Muscle layer of colon (tissue), 2 donors: ENCODE results near the gene ABLIM2.
A peak's percentile ranks its signal among the peaks of the same experiment; 100 is the strongest.

Source experiments
- H3K27ac ChIP-seq: one replicate; pipeline ENCODE4 v1.7.0; 2013; ENCODE audit warnings: low read depth, mild to moderate bottlenecking, low read length, moderate library complexity
- H3K27me3 ChIP-seq, 2 donors: one replicate each; pipeline ENCODE4 v1.7.0; 2013; ENCODE audit warnings: low read length in 2 of 2, mild to moderate bottlenecking in 2 of 2; ENCODE audit not compliant: insufficient read depth in 2 of 2, control insufficient read depth in 1 of 2
- H3K36me3 ChIP-seq: one replicate; pipeline ENCODE4 v1.7.0; 2013; ENCODE audit warnings: mild to moderate bottlenecking, low read length; ENCODE audit not compliant: insufficient read depth
- H3K4me1 ChIP-seq: one replicate; pipeline ENCODE4 v1.7.0; 2013; ENCODE audit warnings: mild to moderate bottlenecking, low read length; ENCODE audit not compliant: insufficient read depth
- H3K4me3 ChIP-seq, 2 donors: one replicate each; pipeline ENCODE4 v1.7.0; 2013; ENCODE audit warnings: low read length in 2 of 2, low read depth in 1 of 2, mild to moderate bottlenecking in 1 of 2, moderate library complexity in 1 of 2
- H3K9ac ChIP-seq: one replicate; pipeline ENCODE4 v1.7.0; 2013; ENCODE audit warnings: low read length
- H3K9me3 ChIP-seq: one replicate; pipeline ENCODE4 v1.7.0; 2013; ENCODE audit warnings: mild to moderate bottlenecking, low read length
- donor health status: abdominal sarcoma.
- donor health status: Adenocarcinoma of cecum.

Gene ABLIM2

GRCh38 chr4:8066336-8066931 is 92.2 kb downstream of the ABLIM2 start:
- peaks cover 10% of the 10 kb centered on the region for H3K9me3 ChIP-seq
- H3K27ac ChIP-seq = no peak overlapping the region
- peaks cover 0 to 9% of the 10 kb centered on the region in 2 donors for H3K27me3 ChIP-seq
- no peaks in the 10 kb centered on the region for H3K36me3 ChIP-seq
- no peaks in the 10 kb centered on the region for H3K4me1 ChIP-seq
- no peak overlapping the region for H3K9ac ChIP-seq
- H3K4me3 ChIP-seq = no peak overlapping the region

GRCh38 chr4:8063974-8064563 is 94.5 kb downstream of the ABLIM2 start:
- peaks cover 10% of the 10 kb centered on the region for H3K9me3 ChIP-seq
- H3K9ac ChIP-seq = no peak overlapping the region
- H3K27ac ChIP-seq = no peak overlapping the region
- H3K27me3 ChIP-seq = no peaks in the 10 kb centered on the region
- H3K4me1 ChIP-seq = no peaks in the 10 kb centered on the region
- H3K36me3 ChIP-seq = no peaks in the 10 kb centered on the region
- no peak overlapping the region for H3K4me3 ChIP-seq

- Histone ChIP-seq H3K27ac (no peak overlapping the region), H3K36me3 (no peaks in the 10 kb centered on the region), H3K27me3 (no peaks in the 10 kb centered on the region), H3K4me1 (no peaks in the 10 kb centered on the region), H3K9ac (no peak overlapping the region), H3K9me3 (peaks cover 10% of the 10 kb centered on the region), H3K4me3 (no peak overlapping the region)
These were observed 97.0 kb downstream of the ABLIM2 start for GRCh38 chr4:8061573-8061972.

GRCh38 chr4:8061145-8061544 is 97.5 kb downstream of the ABLIM2 start:
- Histone ChIP-seq H3K36me3 (no peaks in the 10 kb centered on the region), H3K4me3 (no peak overlapping the region), H3K4me1 (no peaks in the 10 kb centered on the region), H3K9me3 (peaks cover 10% of the 10 kb centered on the region), H3K27me3 (no peaks in the 10 kb centered on the region), H3K9ac (no peak overlapping the region), H3K27ac (no peak overlapping the region)

- Histone ChIP-seq H3K27me3 (no peaks in the 10 kb centered on the region), H3K36me3 (no peaks in the 10 kb centered on the region), H3K9me3 (peaks cover 10% of the 10 kb centered on the region), H3K27ac (no peak overlapping the region), H3K4me1 (no peaks in the 10 kb centered on the region), H3K9ac (no peak overlapping the region), H3K4me3 (no peak overlapping the region)
These were observed 98.0 kb downstream of the ABLIM2 start for GRCh38 chr4:8060632-8061031.

- no peak overlapping the region for H3K4me3 ChIP-seq
- H3K27me3 ChIP-seq = no peaks in the 10 kb centered on the region
- no peak overlapping the region for H3K9ac ChIP-seq
- H3K27ac ChIP-seq = no peak overlapping the region
- no peaks in the 10 kb centered on the region for H3K4me1 ChIP-seq
- H3K9me3 ChIP-seq = no peaks in the 10 kb centered on the region
- no peaks in the 10 kb centered on the region for H3K36me3 ChIP-seq
These were observed 100.6 kb downstream of the ABLIM2 start for GRCh38 chr4:8058031-8058479.

GRCh38 chr4:8055206-8055605 is 103.4 kb downstream of the ABLIM2 start:
- Histone ChIP-seq H3K4me1 (peaks cover 7% of the 10 kb centered on the region), H3K36me3 (no peaks in the 10 kb centered on the region), H3K9me3 (no peaks in the 10 kb centered on the region), H3K27me3 (no peaks in the 10 kb centered on the region), H3K9ac (no peak overlapping the region), H3K4me3 (no peak overlapping the region), H3K27ac (no peak overlapping the region)

- H3K9me3 ChIP-seq = no peaks in the 10 kb centered on the region
- peaks cover 9% of the 10 kb centered on the region for H3K4me1 ChIP-seq
- H3K4me3 ChIP-seq = no peak overlapping the region
- H3K36me3 ChIP-seq = no peaks in the 10 kb centered on the region
- no peak overlapping the region for H3K9ac ChIP-seq
- no peaks in the 10 kb centered on the region for H3K27me3 ChIP-seq
- no peak overlapping the region for H3K27ac ChIP-seq
These were observed 104.7 kb downstream of the ABLIM2 start for GRCh38 chr4:8053688-8054449.

GRCh38 chr4:8052160-8052691 is 106.4 kb downstream of the ABLIM2 start:
- peaks cover 9% of the 10 kb centered on the region for H3K4me1 ChIP-seq

GRCh38 chr4:8051644-8052043 is 107.0 kb downstream of the ABLIM2 start:
- Histone ChIP-seq H3K9ac (no peak overlapping the region), H3K36me3 (no peaks in the 10 kb centered on the region), H3K4me3 (no peak overlapping the region), H3K9me3 (no peaks in the 10 kb centered on the region), H3K4me1 (peaks cover 9% of the 10 kb centered on the region), H3K27me3 (no peaks in the 10 kb centered on the region), H3K27ac (no peak overlapping the region)

More at GRCh38 chr4:8052160-8052691, 106.4 kb downstream of the ABLIM2 start:
- H3K27me3 ChIP-seq = no peaks in the 10 kb centered on the region
- H3K9me3 ChIP-seq = no peaks in the 10 kb centered on the region
- no peak overlapping the region for H3K4me3 ChIP-seq
- H3K27ac ChIP-seq = no peak overlapping the region
- no peak overlapping the region for H3K9ac ChIP-seq
- H3K36me3 ChIP-seq = no peaks in the 10 kb centered on the region

GRCh38 chr4:8050555-8051206 is 107.9 kb downstream of the ABLIM2 start:
- Histone ChIP-seq H3K4me1 (peaks cover 9% of the 10 kb centered on the region), H3K9me3 (no peaks in the 10 kb centered on the region), H3K27ac (no peak overlapping the region), H3K4me3 (peak overlapping the region in 1 of 2 donors; percentile 41), H3K27me3 (no peaks in the 10 kb centered on the region), H3K36me3 (no peaks in the 10 kb centered on the region), H3K9ac (no peak overlapping the region)
